Muscle of back (tissue), 11 donors: ENCODE data around the gene MTCH2. TPM values are rescaled to one million over a fixed set of nuclear protein-coding genes. Genes with fewer than 3 reads are reported as not detected.

Experiments used
- DNase-seq, 3 donors: peaks; one replicate each; pipeline versions ENCODE4 v3.0.0 to v3.0.0-alpha.2; 2013
- polyA plus RNA-seq, 10 donors: library from polyadenylated mRNA; unstranded; fragments of 120-200 nt; gene quantifications; one replicate each; pipeline ENCODE4 v1.2.1, GENCODE V29; 2013; ENCODE audit not compliant: insufficient read length in 10 of 10

Gene MTCH2
- polyA plus RNA-seq, 10 donors, result 70.3 to 83.1 (median 76.6) TPM

DNA sequence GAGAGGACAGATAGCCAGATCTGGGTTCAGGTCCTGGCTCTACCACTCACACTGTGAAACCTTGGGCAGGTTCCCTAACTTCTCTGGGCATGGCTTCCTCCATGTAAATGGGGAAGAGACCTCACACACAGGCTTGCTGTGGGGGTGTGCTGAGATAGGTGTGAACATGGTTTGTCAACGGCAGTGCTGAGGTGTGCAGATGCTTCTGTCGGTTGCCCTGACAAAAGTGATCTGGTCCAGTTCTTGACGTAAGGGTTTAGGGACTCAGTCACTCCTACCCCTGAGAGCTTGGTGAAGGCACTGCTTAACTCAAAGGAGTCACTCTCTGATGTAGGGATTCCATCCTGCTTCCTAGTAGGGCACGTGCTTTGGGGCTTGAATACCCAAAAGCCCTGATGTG is 50.1 kb downstream of the MTCH2 start:
- no peak for DNase-seq

DNA sequence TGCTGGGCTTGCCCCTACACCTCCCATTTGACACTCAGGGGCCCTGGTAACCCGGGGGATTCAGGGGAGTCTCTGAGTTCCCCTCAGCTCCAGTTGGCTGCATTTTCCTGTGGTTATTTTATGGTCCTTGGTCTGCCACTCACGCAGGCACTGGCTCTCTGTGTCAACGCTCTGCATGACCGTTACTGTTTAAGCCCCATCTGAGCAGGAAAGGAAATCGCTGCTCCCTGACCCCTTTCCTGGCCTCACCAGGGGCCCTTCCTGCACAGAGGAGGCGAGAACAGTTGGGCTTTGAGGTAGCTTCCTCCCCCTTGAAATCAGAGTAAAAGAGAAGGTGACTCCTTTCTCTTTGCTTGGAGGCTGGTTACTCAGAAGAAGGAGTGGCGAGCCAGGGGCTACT is 50.6 kb downstream of the MTCH2 start:
- DNase-seq, result peak in 1 of 3 donors; percentile 36

DNA sequence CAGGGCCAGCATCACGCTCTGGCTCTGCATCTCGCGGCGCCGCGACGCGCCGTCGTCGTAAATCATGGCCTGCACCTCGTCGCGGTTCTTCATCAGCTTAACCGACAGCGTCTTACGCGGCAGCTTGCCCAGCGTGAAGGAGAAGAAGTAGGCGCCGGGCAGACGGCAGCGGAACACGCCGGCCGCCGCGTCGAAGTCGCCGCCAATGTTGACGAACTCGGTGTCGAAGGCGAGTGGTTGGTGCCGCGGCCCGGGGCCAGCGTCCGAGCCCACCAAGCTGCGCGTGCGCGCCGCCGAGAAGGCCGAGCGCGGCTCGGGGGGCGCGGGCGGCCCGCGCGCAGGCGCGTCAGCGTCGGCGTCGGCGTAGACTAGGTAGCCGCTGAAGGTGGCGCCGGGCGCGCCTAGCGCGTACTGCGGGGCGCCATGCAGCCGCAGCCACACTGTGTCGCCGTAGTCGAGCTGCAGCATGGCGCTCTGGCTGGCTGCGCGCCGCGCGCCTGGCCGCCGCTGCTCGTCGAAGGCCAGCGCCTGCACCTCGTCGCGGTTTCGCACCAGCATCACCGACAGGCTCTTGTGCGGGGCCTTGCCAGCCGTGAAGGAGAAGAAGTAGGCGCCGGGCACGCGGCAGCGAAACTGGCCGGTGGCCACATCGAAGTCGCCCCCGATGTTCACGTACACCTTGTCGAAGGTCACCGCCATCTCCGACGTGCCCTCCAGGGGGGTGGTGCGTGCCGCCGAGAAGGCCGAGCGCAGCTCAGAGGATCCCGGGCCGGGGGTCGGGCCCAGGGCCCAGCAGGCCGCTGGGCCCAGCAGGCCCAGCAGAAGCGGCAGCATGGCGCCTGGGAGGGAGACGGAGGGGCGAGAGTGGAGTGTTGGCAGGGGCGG is 52.1 kb downstream of the MTCH2 start:
- DNase-seq, result peak; percentile 66 to 94 (median 82)

DNA sequence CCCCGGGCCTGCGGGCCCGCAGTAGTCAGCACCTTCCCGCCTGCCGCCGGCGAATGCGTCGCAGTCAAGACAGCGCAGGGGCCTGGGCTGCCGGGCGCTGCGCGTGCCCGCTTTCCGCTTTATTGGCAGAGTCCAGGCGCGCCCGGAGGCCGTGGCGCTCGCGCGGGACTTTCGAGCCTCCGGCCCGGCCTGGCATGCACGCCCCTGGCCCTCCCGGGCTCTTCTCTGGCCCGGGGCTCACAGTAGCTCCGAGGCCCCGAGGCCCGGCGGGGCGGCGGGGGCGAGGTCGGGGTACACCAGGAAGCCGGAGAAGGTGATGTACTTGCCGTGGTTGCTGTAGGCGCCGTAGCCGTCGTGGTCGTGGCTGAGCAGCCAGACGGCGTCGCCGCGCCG is 52.8 kb downstream of the MTCH2 start:
- no peak for DNase-seq

DNA sequence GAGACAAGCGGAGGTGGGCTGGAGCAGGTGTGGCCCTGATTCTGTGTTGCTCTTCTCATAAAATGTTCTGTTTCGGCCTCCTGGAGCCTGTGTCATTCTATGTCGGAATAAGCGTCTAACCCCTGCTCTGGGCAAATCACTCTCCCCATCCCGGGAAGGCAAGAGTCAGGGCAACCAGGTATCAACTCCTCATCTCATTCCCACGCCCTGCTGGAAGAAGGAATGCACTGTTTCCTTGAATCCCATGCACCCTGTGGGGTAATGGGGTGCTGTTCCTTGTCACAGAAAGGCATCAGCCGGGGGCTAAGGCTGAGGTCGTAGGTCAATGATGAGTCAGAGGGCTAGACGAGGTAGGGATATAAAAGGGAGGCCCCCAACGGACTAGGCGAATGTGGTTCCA is 53.2 kb downstream of the MTCH2 start:
- DNase-seq, result no peak

DNA sequence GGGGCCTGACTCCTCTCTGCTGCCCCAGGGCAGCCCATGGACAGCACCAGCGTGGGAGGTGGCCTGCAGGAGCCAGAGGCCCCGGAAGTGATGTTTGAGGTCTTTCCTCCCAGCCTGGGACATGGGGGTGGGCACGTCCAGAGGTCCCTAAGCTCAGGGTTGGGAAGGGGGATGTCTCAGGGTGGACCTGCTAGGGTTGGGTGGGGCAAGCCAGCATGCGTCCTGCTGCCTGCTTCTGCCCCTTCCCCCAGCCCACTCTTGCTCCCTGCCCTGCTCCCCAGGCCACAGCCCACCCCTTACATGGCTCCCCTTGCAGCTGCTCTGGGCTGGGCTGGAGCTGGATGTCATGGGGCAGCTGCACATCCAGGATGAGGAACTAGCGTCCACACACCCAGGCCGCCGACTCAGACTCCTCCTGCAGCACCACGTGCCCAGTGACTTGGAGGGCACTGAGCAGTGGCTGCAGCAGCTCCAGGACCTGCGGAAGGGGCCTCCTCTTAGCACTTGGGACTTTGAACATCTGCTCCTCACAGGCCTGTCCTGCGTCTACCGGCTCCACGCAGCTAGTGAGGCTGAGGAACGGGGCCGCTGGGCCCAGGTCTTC is 54.5 kb downstream of the MTCH2 start:
- peak in 2 of 3 donors; percentile 54 to 74 for DNase-seq

DNA sequence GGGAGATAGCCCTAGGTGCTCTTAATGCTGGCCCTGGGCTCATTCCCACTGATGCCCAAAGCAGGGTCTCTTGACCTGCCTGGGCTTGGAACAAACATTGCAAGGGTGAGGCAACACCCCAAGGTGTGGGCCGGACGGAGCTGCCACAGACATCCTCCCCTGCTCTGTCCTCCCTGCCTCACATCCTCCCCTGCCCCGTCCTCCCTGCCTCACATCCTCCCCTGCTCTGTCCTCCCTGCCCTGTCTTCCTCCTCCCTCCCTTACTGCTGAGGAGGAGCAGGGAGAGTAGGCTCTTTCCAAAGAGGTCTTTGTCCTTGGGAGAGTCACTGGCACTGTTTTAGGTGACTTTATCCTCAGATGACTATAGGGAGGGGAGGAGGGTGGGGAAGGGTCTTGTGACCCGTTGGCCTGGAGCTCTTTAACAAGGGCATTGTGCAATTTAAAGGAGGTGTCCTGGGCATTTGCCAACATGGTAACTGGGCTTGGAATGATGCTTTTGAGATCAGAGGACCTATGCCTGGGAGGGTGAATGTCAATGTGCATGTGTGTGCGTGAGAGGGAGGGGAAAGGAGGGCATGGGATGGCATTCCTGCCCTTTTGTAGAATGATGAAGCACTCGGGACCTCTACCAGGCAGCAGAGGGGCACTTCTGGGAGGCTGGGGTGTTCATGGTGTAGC is 55.2 kb downstream of the MTCH2 start:
- DNase-seq, result no peak

DNA sequence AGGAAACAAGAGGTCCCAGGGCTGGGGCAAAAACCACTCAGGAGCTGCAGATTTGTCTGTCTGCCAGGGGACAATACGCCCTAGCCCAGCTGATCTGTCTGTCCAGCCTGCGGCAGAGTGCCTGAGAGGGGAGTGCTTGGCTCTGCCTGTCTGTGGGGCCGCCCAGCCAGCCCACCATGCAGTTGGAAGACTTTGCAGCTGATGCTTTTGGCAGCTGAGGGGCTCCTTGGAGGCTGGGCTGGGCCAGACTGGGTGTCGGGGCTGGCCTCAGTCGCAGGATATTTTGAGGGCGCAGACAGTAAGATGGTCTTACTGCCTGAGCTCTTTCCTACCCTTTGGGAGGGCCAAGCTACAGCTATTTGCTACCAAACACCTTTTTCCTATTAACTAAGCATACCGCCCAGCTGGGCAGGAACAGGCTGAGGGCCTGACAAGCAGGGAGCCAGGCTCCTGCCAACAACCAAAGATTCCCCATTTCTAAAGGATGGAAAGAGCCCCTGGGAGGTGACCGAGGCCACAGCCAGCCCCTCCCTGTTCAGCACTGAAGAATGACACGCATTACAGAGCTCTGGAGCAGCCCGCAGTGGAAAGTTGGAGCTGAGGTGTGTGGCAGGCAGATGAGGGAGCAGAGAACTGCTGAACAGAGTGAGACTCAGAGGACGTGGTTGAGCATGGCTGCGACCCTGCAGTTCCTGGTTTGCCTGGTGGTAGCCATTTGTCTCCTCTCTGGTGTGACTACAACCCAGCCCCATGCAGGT is 56.1 kb downstream of the MTCH2 start, which contains the start of gene FAM180B:
Gene FAM180B (plus strand): TSS at position 581 of the 758 bp plus-strand sequence. CDS start 91 bp downstream, at position 672.
- peak in 2 of 3 donors; percentile 72 to 80 for DNase-seq

DNA sequence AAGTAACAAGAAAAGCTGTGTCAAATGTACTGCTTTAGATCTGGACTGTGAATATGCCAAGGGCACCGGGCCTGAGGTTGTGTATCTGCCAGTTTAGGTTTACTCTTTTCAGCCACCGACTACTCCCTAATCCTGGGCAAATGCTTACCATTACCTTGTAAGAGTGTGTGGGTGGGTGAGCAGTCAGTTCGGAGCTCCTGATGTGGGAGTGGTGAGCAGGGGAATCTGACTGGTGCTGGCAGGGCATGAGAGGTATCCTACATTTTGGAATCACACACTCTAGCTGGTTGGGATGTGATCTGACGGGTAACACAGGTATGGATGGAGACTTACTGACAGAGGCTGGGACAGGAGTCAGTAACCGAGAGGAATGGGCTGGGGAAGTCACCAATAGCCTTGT is 58.5 kb downstream of the MTCH2 start:
- DNase-seq, result no peak

DNA sequence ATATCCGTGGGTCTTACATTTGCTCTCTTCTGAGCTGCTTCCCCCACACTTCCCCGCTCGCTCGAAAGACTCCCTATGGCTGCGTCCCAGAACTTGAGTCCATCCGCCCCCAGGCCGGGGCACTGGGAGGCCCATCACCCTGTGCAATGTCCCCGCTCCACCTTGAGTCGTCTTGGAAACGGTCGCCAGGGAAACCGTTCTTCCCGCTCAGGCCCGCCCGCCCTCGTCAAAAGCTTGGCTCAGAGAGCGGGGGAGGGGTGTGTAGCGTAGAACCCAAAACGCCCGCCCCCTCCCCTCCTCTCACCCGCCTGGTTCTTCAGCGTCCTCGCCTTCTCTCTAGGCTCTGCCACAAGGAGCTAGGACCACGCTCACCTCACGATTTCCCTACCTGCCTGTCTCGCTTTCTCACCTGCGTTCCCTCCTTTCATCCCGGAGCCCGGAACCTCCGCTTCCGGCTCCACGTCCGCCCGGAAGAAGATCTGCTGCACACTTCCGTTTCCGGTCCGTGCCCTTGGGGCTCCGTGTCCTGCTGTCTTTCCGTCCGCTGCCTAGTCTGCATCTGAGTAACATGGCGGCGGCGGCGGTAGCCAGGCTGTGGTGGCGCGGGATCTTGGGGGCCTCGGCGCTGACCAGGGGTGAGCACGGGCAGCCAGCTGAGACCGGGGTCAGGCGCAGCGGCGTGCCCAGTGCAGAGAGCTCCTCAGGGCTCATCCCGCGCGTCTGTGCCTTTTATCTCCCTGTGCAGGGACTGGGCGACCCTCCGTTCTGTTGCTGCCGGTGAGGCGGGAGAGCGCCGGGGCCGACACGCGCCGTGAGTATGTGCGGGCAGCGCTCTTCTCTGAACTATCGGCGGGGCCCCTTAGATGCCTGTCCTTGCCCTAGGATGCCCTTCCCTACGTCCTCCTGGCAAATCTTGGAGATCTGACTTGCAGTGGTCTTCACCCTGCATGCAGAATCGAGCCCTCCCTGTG is 63.5 kb downstream of the MTCH2 start, which contains the start of the genes KBTBD4 and NDUFS3:
Gene KBTBD4 (minus strand): TSS at position 447 of the 971 bp plus-strand sequence. CDS start 19 bp downstream, at position 428.
Gene NDUFS3 (plus strand): TSS at position 551 of the 971 bp plus-strand sequence. CDS start 18 bp downstream, at position 569.
- peak; percentile 89 to 97 (median 95) for DNase-seq

DNA sequence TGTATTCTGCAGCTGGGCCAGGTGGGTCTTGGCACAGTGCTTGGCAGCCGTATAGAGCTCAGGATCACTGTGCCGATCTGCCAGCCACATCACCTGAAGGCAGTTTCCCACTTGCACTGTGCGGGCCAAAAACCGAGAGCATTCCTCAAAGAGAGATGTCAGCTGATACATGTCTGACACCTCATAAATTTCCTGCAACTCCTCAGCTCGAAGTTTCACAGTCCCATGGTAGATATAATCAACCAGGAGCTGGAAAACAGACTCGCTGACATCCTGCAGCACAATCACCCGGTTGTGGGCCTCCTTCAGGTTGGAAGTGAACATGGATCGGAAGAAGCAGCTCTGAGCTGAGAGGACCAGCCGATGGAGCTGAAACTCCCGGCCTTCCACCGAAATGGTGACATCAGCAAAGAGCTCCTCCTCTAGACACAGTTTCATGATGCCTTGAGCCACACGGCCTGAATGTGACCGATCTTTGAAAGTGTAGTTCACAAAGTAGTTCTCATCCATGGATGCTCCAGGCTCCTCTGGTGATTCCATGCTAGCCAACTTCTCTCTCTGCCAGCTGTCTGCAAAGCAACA is 64.8 kb downstream of the MTCH2 start:
- DNase-seq, result no peak

DNA sequence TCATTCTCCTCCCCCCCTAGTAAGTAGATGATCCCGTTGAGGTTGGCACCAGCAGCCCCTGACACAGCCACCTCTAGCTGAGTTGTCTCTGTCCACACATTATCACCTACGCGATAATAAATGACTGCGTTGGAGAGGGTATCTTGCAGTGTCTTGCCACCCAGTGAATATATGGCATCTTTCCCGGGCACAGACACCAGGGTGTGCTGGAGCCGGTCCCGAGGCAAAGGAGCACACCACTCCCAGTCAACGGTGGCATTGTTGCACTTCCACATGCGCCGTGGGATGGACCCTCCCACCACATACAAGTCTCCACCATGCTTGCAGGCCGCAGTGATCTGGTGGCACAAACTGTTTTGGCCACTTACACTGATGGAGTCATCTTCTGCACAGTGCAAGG is 69.0 kb downstream of the MTCH2 start:
- no peak for DNase-seq

DNA sequence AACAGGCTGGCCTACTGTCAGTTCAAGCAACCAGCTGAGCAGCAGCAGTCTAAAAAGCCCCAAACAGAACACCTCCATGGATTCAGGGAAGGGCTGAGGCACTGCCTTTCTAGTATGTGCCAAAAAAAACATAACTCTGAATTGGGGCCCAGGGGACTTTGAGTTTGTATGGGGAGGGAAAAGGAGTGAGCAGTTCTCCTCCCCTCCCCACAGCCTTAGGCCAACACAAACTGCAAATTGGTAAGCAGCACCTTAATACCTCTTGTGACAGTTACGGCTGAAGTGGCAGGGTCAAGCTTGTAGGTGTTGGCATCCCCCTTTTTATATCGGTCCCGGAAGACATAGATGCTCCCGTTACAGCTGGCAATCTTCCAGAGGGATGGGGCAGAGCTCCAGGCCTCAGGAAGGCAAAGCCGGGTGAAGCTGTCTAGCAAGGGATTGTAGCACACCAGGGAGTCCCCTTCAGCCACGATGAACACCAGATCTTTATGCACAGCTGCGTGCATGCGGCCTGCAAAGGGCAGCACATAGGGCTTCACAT is 69.6 kb downstream of the MTCH2 start:
- DNase-seq, result no peak

DNA sequence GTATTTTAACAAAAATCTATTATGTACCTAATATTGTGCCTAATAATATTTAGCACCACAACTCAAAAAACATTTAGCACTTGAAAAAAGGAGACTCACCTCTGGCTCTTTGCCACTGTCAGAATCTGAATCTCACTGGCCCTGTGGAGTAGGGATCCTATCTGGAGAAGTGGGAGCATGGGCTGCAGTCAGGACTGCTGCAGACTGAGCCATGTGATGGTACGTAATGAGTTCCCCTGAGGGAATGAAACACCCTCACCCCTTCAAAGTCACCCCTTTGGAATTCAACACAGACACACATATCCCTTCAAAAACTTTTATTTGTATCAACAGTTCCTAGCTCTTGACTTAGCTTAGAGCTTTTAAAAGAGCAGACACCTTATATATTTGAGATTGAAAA is 70.5 kb downstream of the MTCH2 start:
- no peak for DNase-seq

DNA sequence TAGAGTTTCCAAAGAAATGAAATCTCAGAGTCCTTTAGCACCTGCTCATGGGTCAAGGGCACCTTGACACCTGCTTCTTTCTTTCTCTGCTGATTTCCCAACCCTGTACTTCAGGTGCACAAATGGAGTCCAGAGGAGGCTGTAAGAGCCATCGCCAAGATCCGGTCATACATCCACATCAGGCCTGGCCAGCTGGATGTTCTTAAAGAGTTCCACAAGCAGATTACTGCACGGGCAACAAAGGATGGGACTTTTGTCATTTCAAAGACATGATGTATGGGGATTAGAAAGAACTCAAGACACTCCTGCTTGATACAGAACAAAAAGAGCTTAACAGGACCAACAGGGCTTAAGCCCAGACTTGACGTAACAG is 71.0 kb downstream of the MTCH2 start:
- DNase-seq, result no peak

DNA sequence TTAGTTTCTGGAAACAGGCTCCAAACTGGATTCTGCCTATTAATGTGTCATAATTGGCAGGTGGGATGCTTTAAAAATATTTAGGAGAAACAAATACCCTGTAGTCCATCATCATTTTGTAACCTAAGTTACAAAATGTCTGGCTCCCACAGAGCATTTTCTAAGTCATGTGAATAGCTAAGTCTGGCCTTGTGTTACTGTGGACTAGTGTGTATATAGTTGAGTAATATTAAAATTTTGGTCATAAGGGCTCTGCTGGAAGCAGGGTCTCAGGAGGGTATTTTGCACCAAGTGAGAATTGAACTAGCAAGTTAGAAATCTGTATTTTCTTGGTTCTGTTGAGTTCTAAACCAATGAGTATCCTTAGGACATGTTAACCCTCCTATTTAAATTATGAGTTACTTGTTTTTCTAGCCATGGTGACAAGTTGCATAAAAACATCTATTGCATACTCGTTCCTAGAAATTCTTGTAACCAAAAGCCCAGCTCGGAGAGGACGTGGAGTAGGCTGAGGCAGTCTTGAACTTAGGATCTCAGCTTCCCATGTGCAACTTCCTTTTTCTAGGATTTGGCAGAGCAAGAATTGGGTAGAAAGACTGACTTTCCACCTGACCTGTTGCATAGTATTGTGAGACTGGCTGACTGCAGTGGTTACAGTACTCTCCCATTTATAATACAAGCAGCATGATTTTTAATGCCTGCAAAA is 71.6 kb downstream of the MTCH2 start:
- DNase-seq, result no peak

DNA sequence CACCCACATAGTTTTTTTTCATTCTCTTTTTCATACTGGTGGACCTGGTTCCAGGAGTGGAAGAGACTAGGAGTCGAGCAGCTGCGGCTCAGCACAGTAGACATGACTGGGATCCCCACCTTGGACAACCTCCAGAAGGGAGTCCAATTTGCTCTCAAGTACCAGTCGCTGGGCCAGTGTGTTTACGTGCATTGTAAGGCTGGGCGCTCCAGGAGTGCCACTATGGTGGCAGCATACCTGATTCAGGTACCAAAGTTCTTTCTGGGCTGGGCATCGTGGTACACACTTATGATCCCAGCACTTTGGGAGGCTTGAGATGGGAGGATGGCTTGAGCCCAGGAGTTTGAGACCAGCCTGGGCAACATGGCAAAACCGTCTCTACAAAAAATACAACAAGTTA is 72.7 kb downstream of the MTCH2 start:
- DNase-seq, result no peak
